Activated CD4-positive, alpha-beta T cell treated with anti-CD3 and anti-CD28 coated beads, Interleukin-2, amount 50 U/mL, for 24 hours (primary cell): ENCODE measurements around the gene SPOP.
A peak's percentile ranks its signal among the peaks of the same experiment; 100 is the strongest.
"Not testable (repeated sequence)": the region's sequence is repeated elsewhere in the genome, so short reads cannot be mapped to it uniquely, and the experiment has no call there.

Experiments
- DNase-seq, 2 donors: peaks; one replicate each; pipeline ENCODE4 v3.0.0-alpha.2; 2020; ENCODE audit warnings: low read depth in 1 of 2, low spot score in 1 of 2

The SPOP gene

DNA sequence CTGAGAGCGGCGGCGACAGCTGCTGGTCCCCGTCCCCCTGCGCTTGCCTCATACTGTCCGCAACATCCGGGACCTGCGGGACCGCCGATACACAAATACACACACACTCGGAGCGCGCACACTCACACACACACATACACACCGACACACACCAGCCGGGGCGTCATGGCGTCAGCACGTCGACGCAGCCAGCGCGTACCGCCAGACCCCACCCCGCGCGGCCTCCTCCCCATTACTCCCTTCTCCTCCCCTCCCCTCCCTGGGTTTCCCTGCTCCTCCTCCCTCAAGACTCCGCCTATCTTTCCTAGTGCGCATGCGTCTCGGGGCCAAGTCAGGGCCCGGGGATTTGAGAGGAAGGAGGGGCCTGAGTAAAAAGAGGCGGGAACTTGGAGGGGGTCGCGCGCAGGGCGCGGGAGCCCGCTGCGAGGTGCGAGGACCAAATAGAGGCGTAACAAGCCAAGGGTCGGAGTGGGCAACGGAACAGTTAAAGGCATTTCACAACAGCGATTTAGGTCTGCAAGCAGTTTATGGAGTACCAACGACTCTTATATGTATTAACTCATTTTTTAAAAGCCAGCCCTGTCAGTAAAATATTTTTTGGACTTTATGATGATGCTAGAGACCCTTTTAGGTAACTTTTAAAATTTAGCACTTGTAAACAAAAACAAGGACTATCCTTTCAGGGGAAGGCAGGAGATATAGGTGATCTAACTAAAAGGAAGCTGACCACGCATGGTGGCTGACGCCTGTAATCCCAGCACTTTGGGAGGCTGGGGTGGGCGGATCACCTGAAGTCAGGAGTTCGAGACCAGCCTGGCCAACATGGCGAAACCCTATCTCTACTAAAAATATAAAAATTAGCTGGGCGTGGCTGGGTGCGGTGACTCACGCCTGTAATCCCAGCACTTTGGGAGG, at the start of gene SPOP:
SPOP (minus strand) TSS at position 165 of the 915 bp plus-strand sequence. CDS start 55,287 bp downstream, outside the sequence.
- DNase-seq, result peak; percentile 96 to 99

DNA sequence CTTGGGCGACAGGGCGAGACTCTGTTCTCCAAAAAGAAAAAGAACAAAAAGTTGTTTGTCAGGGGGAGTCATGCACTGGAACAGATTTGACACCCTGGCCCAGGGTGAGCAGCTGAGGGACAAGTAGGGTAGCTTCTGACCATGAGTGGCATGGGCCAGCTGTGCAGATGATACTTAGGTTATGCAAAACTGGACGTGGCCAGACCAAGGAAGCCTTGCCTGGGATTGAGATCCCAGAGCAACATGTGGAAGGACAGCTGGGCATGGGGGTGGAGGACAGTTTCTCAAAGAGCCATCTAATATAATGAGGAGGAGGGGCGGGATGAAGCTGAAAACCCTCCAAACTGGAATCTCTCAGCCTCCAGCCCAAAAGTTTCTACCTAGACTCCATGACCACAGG, 49.5 kb upstream of the SPOP start:
- no peak for DNase-seq

DNA sequence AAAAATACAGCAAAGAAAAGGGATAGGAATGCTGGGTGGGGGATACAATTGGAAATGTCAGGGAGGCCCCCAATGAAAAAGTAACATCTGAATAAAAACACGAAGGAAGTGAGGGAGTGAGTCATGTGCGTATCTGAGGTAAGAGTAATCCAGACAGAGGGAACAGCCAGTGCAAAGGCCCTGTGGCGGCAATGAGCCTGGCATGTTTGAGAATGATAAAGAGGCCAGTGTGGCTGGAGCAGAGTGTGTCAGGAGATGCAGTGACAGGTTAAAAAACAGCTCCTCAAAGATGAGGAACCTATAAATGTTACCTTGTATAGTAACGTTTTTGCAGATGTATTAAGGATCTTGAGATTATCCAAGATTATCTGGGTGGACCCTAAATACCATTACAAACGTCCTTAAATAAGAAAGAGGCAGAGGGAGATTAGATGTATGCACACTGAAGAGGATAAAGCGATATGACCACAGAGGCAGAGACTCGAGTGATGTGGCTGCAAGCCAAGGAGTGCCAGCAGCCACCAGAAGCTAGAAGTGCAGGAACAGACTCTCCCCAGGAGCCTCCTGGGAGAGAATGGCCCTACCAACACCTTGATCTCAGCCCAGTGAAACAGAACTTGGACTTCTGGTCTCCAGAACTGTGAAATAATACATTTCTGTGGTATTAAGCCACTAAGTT, 47.7 kb upstream of the SPOP start:
- no peak for DNase-seq

DNA sequence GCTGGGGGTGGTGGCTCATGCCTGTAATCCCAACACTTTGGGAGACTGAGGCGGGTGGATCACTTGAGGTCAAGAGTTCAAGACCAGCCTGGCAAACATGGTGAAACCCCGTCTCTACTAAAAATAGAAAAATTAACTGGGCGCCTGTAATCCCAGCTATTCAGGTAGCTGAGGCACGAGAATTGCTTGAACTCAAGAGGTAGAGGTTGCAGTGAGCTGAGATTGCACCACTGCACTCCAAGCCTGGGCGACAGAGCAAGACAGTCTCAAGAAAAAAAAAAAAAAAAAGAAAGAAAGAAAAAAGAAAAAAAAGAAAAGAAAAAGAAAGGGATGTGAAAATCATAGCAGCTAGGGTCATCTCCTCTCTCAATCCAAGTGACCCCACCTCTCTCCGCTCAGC, 46.7 kb upstream of the SPOP start:
- not testable (repeated sequence) for DNase-seq

DNA sequence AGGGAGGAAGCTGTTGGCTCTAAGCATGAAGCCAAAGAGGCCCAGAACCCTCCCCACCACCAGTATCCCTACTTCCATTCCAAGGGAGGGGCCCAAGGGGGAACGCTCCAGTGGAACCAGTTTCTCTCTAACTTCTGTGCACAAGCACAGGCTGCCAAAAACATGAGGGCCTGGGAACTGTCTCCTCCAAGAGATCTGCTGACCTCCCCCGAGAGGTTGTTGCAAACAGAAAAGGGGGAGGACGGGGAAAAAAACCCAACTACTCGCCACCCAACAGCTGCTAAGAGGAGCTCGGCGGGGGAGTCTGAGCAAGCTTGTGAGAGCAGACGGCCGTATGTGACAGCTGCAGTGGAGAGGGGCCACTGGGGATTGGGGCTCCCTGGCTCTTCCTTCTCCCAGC, 45.5 kb upstream of the SPOP start:
- no peak for DNase-seq

DNA sequence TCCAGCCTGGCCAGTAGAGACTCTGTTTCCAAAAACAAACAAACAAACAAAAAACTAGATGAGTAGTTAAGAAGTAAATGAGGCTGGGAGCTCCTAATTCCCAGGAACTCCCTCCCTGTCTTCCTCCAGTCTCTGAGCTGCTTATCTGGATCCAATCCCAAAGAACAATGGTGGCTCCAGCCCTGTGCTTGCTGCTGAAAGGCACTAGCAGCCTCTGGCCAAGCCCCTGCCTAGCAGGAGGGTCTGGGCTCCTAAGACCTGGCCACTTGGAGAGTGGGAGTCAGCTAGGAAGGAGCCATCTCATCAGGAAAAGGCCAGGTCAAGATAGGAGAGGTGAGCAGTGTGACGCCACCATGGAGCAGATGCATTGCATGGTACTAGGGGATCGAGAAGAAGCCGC, 44.2 kb upstream of the SPOP start:
- no peak for DNase-seq

DNA sequence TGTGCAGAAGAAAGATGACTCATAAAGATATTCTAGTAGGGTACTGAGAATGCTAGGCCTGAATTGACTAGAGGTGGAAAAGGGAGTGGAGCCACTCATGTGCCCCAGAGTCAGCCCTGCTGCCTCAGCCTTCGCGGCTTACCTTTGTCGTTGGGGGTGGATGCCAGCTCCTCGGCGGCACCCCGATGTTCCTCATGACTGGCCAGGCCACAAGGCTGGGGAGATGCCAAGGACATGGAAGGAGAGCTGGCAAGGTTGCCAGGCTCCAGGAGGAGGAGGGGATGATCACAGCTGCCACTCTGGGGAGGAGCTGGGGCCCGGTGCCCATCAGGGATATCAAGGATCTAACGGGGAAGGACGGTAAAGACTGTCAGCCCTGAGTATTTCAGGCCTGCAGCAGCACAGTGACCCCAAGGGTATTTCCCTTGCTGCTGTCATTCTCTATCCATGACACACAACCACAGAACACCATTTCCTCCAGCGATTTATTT, 39.5 kb upstream of the SPOP start:
- no peak for DNase-seq

DNA sequence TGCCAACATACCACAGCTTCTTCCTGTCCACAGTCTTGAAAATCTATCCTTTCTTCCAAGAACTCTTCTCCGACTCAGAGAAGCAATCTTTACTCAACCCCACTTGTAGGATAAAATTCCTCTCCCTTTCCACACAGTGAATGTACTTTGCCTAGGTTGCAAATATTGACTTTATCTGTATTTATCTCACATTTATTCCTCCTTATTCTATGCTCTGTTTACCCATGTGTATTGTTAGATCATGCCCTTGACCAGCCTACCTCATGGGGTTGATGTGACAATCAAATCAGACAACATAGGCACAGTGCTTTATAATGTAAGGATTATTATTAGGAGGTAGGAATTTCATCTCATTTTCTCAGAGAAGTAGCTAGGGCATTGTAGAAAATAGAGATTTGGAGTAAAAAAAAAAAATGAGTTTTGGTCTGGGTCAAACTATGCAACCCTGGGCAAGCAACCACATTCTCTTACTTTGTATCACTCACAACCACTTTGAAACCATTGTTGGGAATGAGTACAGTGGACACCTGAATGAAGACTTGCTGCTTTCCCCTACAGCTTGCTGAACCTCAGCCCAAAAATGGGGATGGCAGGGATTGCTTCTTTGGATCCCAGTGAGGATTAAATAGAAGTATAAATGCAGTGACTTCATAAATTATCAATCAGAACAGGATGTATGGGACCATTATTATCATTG, 38.9 kb upstream of the SPOP start:
- DNase-seq, result no peak

DNA sequence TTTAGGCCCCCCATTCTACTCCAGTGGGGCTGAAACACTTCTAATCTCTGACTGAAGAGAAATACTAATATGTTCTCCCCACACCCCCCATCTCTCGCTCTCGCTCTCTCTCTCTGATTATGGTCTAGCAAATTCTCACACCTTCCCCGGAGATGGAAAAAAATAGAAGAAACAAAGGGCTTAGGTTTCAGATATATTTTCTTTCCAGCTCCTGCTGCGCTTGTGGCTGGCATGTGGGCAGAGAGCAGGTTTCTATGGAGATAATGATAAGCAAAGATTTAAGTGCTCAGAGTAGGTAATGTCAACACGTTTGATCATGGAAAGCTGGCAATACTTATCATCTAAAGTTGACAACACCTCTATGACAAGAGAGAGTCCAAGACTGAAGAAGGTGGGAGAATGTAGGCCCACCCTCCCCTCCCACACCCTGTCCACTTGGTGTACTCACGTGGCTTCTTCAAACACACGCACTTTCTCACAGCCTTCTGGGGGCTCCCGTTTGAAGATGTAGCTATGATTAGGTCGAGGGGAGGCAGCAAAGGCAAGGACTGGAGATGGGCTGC, 37.9 kb upstream of the SPOP start:
- no peak for DNase-seq

DNA sequence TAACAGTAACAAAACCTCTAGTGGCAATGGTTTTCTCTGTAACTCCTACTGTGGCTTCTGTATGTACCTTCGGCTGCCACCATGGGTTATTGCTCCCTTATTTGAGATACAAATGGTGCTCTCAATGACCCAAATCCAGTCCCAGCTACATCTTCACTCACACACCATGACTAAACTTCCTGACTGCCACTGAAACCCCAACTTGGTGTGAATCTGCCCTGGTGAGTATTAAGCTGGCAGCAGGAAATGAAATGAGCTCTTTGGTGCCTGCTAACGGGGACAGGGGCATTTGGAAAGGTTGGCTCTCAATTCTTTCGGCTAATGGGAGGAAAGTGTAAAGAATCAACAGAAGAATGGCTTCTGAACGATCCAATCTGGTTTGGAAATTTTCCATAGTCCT, 37.3 kb upstream of the SPOP start:
- DNase-seq, result no peak

DNA sequence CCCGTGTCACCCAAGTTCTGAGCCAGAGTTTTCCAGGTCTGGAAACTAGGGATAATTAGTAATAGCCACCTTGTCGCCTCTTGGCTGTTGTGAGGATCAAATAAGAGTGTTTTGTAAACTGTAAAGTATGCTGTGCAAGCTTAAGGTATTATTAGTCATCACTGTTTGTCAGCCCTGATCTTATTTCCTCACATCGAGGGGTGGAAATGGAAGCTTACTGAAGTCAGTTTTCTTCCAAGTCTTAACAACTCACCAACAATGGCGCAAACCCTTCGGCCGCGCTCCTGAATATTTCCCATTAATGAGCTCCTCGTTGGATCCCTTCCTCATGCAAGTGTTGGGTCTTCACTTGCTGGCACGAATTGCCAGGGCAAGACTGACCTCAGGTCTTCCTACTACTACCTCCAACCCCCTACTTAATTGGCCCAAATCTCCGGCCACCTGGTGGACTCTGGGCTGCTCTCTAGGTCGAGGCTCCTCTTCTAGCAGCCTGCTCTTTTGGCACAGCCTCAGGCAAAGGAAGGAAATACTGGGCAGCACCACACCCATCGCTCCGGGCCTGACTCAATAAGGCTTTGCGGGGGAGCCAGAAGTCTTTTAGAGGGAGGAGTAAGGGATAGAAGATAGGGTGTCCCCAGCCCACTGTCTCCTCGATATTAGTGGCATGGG, 30.8 kb upstream of the SPOP start:
- no peak for DNase-seq

DNA sequence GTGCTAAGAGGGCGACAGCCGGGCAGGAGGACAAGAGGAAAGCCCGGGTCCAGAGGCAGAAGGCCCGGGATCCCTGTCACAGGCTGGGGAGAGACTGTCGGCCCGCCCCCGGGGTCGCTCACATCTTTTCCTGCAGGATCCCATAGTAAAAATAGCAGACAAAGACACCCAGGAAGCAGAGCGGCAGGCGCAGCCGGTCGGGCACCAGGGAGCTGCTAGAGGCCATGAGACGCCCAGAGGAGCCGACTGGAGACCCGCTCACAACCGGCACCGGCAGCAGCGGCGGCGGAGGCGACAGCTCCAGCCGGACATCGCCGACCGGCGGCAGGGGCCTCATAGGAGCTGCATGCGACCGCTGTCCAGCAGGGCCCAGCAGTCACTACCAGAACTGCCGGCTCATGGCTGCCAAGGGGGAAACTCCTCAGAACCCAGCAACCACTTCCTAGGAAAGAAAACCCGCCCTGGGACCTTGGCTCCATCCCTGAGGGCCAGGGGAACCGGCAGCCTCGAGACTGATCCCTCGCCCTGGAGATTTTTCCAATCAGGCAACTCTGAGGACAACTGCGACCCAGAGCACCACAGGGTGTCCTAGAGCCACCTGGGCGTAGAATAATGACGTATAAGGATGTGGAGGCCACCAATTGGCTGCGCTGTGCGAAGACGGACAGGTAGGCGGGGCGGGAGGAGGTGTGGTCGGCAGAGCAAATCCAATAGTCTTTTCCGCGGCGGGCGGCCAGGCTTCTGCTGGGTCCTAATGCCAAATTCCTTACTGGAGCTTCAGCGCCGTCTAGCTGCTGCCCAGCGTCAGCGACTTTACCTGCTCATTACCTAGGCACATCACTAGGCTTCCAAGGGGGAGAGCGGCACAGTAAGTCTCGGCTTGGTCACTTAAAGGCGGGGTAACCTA, 30.0 kb upstream of the SPOP start, which contains the start of gene SLC35B1:
SLC35B1 (minus strand) TSS at position 357 of the 907 bp plus-strand sequence; CDS start at position 226, 131 bp downstream.
- DNase-seq, result peak; percentile 90 to 98

DNA sequence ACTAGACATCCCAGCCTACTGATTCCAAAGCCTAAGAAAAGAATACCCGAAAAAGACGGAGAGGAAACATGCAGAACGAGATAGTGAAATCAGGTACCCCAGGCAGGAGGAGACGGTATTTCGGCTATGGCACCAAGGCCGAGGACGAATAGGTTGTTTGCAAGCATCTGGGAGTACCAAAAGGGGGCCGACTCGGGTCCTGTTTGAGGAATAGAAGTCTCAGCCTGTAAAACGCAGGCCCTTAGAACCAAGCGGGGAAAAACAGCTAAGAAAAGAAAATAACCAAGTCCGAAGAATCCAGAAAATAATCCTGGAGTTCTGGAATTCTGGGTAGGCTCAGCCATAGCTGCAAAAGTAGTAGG, 29.3 kb upstream of the SPOP start:
- no peak for DNase-seq

DNA sequence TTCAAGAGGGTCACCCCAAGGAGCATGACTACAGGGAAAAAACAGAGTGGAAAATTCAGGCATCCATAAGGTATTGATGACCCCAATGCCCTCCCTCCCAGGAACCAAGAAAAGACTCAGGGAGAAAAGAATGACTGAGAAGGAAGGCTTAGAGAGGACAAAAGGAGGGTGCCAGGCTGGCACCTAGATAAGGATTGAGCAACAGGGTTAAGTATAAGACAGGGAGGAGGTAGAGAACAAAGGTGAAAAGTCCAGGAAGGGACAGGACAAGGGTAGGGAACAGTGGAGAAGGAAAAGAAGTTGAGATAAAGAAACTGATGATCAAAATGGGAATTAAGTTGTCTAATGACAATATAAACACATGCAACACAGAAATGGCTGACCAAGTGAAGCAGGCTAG, 27.4 kb upstream of the SPOP start:
- no peak for DNase-seq

DNA sequence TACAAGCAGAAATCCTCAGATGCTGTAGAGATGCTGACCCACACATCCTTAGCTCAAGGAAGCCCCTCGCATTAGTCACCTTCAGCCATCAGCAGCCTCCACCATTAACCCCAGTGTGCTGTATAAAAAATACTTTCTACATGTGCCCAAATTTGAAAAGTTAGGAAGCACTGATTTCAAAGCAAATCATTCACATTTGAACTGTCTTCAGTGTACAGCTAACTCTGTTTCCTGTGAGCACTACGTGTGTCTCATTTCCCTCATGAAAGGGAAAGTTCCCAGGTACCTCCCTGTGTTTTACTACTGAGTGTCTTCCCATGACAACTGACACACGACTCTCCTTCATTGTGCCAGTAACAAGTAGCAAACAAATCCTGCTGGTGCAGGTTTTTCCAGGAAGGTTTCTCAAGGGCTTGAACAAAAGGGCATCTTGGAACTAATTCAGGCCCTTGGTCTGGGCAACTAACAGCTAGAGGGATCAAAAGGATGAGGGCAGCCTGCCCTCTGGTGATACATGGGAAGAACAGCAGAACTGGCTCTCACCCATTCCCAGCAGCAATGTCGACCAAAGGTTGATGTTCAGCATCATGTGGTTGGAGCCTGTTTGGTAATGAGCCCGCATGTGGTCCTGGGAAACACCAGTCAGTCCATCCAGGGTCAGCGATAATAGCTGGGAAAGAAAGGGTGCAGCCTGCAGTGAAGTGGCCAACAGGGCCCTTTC, 25.8 kb upstream of the SPOP start:
- DNase-seq, result no peak

DNA sequence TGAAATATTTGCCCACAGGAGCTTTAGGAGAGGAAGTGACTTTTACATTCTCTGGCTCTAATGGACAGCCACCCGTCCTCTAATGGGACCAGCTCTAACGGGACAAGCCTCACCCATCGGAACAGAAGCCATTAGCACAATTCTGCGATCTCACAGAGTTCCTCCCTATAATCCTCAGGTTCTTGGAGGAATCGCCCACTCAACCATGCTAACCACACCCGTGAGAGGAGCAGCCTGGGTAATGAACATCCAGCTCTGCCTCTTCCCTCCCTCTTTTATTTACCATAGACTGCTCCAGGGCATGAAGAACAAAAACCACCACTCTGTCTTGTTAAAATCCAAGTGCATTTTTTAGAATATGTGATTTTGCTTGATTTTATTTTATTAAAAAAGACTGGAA, 23.1 kb upstream of the SPOP start:
- DNase-seq, result no peak

DNA sequence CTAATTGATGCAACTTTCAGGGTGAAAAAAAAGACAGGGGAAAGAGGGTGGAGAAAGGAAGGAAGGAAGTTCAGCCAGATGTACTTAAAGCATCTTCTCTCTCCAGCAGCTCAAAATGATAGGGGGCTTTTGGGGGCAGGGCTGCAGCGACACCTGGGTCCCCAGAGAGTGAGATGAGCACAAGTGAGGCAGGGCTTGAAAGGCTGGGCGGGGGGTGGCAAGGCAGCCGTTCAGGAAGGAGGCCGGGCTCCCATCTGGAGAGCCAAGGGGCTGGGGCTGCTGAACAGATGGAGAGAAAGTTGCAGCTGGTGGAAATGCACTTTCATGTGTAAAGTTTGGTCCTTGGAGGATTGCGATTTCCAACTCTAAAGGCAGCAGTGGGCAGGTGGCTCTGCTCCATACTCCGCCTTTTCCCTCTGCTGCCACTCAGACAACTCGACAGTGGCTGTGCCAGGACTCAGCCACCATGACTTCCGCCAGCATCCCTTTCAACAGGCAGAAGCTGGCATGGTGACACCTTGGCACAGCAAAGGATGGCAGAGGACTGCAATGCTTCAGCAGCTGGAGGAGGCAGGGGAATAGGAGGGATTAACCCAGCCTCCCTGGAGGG, 22.2 kb upstream of the SPOP start:
- DNase-seq, result no peak

DNA sequence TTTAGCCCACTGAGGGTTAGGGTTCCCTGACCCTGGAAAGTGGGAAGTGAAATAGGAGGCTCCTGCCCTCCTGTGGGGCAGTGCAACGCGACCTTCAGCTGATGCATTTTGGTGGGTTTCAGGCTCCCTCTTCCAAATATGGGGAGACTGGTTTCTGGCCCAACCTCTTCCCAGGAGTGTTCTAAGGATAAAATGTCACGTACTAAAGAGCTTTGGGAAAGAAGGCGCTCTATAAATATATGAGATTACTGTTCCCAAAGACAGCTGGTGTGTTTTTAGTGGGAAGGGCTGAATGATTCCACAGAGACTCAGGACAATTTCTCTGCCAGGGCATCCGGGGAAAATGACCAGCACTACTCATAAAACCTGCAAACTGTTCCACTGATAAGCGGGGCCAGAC, 20.1 kb upstream of the SPOP start:
- no peak for DNase-seq
